ENCODE data around the gene CEACAM4.
A peak's percentile ranks its signal among the peaks of the same experiment; 100 is the strongest.
"Not testable (repeated sequence)": the region's sequence is repeated elsewhere in the genome, so short reads cannot be mapped to it uniquely, and the experiment has no call there.

The CEACAM4 gene
- 0.12 to 1.5 (median 0.63) reads per million in 4 donors for total RNA-seq

DNA sequence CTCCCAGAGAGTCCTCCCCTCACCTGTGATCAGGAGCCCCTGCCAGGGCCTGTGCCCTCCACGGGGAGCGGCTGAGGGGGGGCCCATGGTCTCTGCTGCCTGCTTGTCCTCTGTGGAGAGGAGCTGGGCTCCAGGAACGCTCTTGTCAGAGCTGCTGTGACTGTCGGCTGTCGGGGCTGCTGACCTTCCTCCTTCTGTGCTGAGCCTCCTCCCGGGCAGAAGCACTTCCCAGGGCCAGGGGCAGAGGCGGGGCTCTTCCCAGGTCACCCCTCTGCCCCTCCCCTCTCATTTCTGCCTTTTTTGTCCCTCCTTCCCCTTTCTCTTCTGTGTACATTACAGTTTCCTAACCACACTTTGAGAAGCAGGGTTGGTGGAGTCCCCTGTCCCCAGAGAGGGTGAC lies at the start of gene CEACAM4:
Gene CEACAM4, minus strand, starts transcription at position 198 of the 400 bp plus-strand sequence. Its CDS starts 111 bp downstream, at position 87.
- DNase-seq = no peak

DNA sequence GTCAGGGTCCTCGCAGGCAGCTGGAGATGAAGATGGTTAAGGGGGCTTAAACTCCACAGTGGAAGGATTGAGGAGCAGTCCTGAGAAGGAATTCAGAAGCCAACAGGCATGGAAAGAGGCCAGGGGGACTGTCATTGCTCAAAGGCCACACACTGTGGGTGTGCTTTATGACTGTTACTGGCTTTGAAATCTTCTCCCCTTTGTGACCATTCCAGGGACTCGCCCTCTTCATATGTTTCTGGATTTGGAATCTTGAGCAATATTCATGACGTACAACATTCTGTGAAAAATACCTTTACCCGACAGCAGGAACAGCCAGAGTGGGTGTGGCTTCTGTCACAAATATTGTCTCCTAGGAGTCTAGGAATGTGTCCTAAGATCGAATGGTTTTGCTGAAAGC lies 44.6 kb upstream of the CEACAM4 start:
- no peak for DNase-seq

DNA sequence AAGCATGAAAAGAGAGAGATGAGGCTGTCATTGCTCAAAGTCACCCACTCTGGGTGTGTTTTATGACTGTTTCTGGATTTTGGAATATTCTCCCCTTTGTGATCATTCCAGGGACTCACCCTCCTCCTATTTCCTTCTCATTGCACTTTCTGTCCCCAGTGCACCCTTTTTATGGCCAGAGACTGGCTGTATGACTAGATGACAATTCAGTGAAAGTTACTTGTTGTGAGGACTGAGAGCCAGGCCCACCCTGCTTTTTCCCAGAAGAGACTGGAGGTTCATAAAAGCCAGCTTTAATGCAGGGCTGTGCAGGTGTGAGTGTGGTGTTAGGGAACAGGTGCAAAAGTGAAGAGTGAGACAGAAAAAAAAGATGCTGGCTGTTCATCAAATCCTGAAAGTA lies 43.9 kb upstream of the CEACAM4 start:
- no peak for DNase-seq

DNA sequence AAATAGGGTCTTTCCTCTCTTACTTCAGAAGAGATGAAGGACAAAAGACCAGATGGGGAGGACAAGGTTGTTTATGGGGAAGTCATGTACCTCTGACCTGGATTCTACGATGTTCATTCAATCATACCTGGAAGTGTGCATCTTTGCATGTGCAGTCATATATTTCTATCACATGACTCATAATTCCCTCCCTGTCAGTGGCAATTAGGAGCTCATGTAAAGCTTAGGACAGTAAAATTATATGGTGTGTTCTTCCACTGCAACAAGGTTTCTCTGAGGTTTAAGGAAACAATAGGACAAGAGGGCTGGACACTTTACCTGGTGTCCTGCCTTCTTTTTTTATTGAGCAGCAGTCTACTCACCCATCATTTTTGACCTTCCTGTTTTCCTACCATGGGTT lies 41.4 kb upstream of the CEACAM4 start:
- DNase-seq = no peak

DNA sequence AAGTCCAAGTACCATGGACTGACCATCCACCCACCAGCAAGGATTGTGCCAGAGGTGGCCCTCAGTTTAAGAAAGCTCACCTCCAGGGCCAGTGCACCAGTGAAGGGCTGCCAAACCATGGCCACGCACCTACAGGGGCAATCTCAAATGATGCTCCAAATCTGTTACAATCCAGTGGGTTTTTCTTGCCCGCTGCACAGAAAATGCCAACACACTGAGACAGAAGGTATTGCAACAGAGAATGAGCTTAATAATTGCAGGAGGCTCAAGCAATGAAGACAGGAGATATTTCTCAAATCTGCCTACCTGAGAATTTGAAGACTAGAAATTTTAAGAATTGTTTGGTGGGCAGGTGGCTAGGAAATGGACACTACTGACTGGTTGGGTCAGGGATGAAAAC lies 39.2 kb upstream of the CEACAM4 start:
- no peak for DNase-seq

DNA sequence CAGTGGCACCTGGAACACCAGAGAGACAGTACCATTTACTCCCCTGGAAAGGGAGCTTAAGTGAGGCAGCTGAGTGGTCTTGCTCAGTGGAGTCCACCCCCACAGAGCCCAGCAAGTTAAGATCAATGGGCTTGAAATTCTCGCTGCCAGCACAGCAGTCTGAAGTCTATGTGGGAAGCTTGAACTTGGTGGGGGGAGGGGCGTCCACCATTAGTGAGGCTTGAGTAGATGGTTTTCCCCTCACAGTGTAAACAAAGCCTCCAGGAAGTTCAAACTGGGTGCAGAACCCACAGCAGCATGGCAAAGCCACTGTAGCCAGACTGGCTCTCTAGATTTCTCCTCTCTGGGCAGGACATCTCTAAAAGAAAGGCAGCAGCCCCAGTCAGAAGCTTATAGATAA lies 30.3 kb upstream of the CEACAM4 start:
- no peak for DNase-seq

DNA sequence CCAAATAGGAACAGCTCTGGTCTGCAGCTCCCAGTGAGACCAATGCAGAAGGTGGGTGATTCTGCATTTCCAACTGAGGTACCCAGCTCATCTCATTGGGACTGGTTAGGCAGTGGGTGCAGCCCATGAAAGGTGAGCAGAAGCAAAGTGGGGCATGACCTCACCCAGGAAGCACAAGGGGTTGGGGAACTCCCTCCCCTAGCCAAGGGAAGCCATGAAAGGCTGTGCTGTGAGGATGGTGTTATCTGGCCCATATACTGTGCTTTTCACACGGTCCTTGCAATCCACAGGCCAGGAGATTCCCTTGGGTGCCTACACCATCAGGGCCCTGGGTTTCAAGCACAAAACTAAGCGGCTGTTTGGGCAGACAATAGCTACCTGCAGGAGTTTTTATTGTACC lies 29.9 kb upstream of the CEACAM4 start:
- not testable (repeated sequence) for DNase-seq

DNA sequence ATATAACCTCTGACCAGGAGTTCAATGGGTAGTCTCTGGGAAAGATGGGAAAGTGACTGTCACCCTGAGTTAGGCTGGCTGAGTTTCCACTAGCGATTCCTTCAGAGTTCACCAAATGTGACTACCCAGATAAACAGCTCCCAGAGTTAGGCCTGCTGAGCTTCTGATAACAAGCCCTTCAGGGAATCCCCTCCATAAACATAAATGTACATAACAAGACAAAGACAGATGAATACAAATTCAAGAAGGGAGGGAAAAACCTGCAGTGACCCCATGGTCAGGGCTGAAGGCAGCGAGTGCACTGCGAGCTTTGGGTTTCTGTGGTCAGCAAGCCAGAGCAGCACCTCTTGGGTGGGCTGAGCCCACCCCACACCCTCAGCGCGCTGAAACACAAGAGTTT lies 25.4 kb upstream of the CEACAM4 start:
- no peak for DNase-seq

DNA sequence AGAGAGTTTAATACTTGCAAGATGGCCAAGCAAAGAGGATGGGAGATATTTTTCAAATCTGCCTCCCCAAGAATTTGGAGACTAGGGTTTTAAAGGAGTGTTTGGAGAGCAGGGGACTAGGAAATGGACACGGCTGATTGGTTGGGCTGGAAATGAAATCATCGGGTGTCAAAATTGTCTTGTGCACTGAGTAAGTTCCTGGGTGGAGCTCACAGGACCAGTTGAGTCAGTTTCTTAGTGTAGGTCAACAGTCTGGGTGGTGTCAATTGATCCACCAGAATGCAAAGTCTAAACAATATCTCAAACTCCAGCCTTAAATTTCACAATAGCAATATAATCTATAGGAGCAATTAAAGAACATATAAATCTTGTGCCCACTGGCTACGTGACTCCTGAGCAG lies 23.0 kb upstream of the CEACAM4 start:
- no peak for DNase-seq

DNA sequence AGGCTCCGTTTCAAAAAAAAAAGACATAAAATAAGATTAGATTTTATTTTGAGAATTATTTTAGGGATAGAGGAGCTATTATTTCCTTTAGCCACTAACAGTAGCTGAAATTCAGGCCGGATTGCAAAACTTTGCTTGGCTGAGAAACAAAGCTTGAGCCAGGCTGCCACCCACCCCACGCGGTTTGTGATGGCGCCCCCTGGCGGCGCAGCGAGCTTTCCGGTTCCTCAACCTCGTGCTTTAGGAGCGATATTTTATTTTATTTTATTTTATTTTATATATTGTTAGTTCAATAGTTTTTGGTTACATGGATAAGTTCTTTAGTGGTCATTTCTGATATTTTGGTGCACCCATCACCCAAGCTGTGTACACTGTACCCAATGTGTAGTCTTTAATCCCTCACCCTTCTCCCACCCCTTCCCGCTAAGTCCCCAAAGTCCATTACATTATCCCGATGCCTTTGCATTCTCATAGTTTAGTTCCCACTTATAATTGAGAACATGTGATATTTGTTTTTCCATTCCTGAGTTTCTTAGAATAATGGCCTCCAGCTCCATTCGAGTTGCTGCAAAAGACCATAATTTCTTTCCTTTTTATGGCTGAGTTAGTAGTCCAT lies 19.8 kb upstream of the CEACAM4 start:
- DNase-seq = peak in 2 of 5 donors; percentile 25 to 32

DNA sequence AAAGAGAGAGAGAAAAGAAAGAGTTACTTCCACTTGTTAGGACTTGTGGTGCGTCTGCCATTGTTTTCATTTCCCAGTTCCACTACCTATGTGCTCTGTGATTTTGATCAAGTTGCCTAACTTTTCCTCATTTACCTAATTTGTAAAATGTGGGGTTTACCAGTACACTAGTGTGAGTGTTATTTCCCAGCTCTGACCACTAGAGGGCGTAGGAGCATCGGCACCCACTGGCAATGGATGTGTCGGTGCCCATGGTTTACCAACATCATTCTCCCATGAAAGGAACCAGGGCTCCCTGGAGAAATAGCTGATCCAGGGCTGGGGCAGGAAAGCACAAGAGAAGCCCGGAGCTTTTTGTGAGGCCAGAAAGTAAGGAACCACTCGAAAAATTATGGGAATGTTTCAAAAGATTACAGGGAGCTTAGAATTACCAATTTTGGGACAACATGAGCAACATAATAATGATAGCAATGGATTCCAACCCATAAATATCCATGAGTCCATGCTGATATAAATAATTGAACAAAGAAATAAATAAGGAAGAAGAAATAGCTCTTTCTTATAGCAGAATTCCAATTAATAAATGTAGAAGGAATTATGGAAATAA lies 15.1 kb upstream of the CEACAM4 start:
- DNase-seq = peak; percentile 35 to 72 (median 50)

DNA sequence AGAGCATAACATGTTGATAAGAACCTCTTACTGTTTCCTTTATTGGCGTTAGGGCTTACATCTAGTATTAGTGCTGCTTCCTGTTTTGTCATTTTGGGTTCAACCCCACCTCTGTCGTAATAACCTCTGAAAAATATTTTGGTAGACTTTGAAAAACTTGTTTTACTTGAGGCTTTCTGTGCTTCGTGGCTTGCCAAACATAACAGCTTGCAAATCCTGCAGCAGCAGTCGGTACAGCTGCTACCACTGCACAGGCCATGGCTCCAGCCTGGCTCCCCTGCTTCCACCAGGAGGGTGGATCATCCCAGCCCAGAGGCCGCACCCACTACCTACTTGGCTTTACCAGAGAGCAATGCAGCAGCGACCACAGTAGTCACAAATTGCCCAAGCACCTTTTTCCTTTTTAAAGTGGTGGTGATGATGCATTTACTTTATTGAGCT lies 11.8 kb upstream of the CEACAM4 start:
- no peak for DNase-seq

DNA sequence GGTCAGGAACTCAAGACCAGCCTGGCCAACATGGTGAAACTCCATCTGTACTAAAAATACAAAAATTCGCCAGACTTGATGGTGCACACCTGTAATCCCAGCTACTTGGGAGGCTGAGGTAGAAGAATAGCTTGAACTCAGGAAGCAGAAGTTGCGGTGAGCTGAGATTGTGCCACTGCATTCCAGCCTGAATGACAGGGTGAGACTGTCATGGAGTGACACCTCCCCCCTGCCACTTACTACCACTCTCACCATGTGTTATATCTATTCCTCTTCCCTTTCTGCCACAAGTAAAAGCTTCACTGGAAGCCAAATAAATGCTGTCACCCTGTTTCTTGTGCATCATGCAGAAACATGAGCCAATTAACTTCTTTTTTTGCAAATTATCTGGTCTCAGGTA lies 10.6 kb upstream of the CEACAM4 start:
- no peak for DNase-seq

DNA sequence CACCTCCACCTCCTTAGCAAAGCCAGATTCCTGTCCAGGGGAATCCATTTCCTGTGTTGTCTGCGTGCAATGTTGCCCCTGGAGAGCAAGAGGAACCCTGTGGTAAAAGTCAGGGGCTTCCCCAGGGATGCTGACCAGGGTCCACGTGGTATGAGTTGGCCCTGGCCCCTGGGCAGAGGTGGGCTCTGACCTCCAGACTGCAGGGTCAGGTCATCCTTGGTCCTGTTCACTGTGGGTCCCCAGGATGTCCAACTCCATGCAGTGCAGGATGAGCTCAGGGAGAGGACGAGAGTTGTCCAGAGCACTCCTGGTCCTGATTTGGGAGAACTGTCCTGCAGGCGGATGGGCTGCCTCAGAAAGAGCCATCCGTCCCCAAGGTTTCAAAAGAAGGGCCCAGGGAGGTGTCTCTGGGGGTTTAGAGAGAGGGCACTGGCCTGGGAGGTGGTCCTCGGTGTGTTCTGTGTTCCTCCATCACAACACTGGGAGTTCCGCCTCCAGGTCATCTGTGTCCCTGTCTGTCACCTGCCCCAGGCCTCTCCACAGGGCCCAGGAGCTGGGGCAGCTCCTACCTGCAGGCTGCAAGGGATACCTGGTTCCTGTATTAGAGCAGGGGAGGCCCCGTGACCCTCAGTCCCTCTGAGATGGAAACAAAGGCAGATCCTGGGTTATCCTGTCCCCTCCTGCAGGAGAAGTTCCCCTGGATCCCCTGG lies 1.2 kb upstream of the CEACAM4 start:
- no peak for DNase-seq

DNA sequence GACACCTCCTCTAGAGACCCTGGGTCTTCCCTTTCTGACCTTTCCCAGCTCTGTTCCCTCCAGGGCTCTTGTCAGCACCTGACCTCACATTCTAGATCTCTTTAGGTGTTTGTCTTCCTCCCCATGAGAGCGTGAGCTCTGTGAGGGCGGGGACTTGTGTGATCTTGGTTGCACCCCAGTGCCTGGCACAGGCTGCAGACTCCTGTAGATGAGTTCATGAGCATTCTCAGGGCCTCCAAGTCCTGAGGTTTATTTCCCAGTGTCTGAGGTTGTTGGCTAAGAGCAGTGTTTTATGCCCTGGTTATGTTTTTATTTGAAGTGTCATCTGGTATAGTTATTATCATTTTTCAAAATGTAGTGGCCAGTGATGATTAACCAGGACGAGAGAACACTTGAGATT lies 596 bp downstream of the CEACAM4 start:
- DNase-seq = no peak

DNA sequence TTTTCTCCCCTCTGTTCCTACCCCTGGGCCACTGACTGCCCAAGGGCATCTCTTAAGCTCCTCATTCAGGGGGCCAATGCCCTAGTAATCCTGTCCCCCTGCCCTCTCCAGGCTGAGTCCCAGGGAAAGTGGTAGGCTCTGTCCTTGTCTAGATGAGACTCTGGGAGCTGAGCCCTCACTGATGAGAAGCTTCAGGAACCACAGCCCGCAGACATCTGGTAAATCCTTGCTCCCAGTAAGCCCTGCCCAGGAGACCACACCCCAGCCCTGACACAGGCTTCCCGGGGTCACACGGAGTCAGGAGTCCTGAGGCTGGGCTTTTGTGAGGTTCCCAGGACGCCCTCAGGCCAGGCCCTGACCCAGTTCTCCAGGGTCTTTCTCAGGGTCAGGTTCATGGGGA lies 1.9 kb downstream of the CEACAM4 start:
- no peak for DNase-seq

DNA sequence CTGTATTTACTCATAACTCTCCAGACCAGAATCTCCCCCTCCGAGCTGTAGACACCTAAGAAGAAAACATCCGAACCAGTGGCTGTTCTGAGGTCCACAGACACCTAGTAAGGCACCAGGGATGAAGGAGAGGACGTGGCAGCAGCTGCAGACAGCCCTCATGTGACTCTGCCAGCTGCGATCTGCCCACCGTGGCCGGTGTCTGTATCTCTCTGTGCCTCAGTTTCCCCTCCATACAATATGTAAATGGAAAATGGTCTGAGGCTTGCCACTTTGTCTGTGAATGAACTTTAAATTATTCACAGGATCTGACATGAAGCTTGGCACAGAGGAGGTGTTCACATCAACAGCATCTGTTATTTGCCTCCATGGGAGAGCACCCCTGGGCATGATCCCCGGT lies 2.4 kb downstream of the CEACAM4 start:
- DNase-seq = no peak

DNA sequence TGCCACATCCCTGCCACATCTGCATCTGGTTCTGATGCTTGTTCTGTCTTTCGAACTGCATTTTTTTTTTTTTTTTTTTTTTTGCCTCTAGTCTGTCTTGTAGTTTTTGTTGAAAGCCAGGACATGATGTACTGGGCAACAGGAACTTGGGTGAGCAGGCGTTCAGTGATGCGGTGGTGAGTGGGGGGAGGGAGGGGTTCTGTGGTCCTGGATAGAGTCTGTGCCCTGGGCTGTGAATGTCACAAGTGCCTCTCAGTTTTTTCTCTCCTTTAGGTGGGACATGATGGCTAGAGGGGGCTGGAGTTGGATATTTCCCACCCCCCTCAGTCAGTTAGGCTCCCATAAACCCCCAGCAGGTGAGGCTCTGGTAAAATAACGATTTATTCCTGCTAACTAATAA lies 3.5 kb downstream of the CEACAM4 start:
- DNase-seq = no peak

DNA sequence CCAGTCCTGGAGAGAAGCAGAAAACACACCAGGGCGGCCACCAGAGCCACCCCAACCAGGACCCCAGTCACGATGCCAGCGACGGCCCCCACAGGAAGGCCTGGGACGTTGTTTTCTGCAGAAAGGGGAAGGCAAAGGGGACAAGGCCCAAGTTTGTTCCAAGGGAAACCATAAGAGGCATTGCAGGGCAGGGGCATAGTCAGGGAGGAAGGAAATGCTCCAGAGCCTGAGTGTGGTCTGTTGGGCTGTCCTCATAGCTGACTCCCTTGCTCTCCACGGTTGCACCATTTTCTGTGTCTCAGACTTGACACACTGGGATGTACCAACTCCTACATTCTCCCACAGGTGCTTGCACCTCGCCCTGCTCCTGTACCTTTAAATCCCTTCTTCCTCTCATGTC lies 5.2 kb downstream of the CEACAM4 start:
- no peak for DNase-seq

DNA sequence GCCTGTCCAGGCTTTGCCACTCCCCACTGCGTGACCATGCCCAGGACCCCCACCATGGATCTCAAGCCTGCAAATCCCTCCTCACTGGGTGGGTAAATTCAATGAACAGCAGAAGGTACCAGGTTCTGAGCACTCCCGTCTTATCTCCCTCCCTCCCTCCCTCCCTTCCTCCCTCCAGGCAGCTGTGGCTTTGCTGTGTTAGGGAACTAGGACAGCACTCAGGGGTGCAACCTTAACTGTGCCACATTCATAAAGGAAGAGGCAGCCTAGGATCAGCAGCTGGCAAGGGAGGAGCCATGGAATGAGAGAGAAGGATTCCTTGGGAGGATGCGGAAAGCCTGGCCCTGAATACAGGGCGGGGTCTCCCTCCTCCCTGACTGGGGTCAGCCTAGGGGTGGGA lies 5.6 kb downstream of the CEACAM4 start:
- no peak for DNase-seq

DNA sequence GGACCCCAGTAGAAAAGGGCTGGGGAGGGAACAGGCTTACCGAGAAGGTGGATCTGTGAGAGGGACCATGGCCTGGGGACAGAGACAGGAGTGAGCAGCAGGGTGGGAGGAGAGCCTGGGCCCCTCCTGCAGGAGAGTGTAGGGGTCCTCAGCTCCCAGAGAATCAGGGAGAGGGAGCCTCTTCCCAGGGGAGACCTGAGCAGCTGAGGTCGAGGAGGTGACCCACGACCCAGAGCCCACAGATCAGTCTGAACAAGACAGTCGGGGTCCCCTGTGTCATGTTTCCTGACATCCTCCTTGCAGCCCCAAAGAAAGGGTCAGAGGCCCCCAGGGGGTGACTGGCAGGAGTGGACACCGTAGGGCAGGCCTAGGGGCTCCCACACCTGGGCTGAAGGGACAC lies 6.7 kb downstream of the CEACAM4 start:
- DNase-seq = no peak

DNA sequence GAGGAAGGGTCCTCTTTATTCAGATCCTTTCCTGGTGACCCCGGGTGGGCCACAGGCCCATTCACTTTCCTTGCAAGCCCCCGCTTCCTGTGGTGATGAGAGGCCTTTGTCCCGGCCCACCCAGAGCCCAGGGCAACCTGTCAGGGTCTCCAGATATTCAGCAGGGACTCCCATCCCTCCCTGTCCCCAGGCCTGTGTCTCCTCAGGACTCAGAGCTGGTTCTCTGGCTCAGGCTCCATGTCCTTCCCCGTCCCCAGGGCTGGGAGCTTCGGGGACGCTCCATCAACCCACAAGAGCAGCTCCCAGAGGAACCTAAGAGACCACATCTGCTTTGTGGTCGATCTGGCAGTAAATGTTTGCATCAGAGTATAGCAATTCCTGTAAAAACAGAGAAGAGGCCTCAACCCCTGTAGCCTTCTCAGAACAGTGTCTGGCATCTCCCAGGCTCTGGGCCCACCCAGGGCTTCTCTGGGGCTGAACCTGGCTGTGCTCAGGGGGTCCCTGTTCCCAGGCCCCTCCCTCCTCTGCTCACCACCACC lies 7.8 kb downstream of the CEACAM4 start:
- no peak for DNase-seq

DNA sequence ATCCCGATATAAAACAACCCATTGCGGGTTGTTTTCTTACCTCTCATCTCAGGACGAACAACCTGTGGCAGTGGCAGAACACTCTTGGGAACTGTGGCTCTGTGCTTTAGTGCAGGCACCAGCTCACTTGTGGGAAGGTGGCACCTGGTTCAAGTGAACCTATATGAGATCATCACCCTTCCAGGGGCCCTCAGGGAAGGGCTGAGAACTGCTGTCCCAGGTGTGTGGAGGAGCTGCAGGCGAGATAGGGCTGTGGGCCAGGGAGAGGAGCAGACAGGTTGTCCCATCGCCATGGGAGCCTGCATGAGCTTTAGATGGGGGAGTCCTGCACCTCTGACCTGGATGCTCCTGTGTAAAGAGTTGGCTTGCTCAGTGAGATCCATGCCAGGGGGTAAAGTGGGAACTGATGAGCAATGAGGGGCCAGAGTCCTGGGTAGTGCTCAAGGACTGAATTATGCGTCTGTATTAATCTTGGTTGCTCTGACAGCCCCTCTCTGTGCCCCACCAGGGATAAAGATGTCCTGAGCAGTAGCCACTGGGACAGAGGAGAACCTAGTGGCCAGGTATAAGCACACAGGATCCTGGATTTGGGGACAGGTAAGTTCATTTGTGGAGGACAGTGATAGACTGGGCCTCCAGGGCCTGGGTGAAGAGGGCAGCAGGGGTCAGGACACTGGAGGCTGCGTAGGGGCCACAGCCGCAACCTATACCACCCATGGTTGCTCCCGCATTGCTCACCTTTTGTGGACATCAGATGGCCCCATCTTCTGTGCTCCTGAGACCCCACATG lies 8.7 kb downstream of the CEACAM4 start:
- DNase-seq = no peak
